Upper lobe of left lung (tissue), 6 donors: ENCODE results near the gene PPP2R2C. TPM values are rescaled to one million over a fixed set of nuclear protein-coding genes. Genes with fewer than 3 reads are reported as not detected.
A peak's percentile ranks its signal among the peaks of the same experiment; 100 is the strongest.

ENCODE experiments used
- ATAC-seq, 2 donors: fragments of 200-7000 bp; cut with Tn5 transposase; one replicate each; pipeline ENCODE4 v1.9.1; 2022; ENCODE audit warnings: mild to moderate bottlenecking in 2 of 2, moderate library complexity in 2 of 2; ENCODE audit not compliant: low FRiP score in 2 of 2
- DNase-seq, 2 donors: peaks; one replicate each; pipeline ENCODE4 v3.0.0-alpha.2; 2019 to 2020
- H3K27ac ChIP-seq, 4 donors: fragments of 200-600 bp; sonication (generic); one replicate each; pipeline ENCODE4 v1.5.1; 2016 to 2019
- H3K27me3 ChIP-seq, 4 donors: fragments of 200-600 bp; sonication (generic); one replicate each; pipeline ENCODE4 v1.5.1; 2017 to 2019
- H3K36me3 ChIP-seq, 4 donors: fragments of 200-600 bp; sonication (generic); one replicate each; pipeline ENCODE4 v1.5.1; 2016 to 2019
- H3K4me1 ChIP-seq, 4 donors: fragments of 200-600 bp; sonication (generic); one replicate each; pipeline ENCODE4 v1.5.1; 2018 to 2019
- H3K4me3 ChIP-seq, 4 donors: fragments of 200-600 bp; sonication (generic); one replicate each; pipeline ENCODE4 v1.5.1; 2017 to 2019; ENCODE audit warnings: mild to moderate bottlenecking in 2 of 4, moderate library complexity in 1 of 4
- H3K9me3 ChIP-seq, 4 donors: fragments of 200-600 bp; sonication (generic); one replicate each; pipeline ENCODE4 v1.5.1; 2018 to 2019
- CTCF ChIP-seq, 6 experiments: fragments of 450-650 bp in 4 of 6; fragments of 200-600 bp in 2 of 6; sonication (generic) in 2 of 6; IDR thresholded peaks; one replicate each; pipeline ENCODE4 v1.5.1; 2016 to 2019; ENCODE audit warnings: antibody characterized with exemption in 6 of 6
- EP300 ChIP-seq, 4 donors: sonication (generic); formaldehyde crosslinking; IDR thresholded peaks; one replicate each; pipeline ENCODE4 v1.5.1; 2017; ENCODE audit warnings: antibody characterized with exemption in 4 of 4, control low read depth in 2 of 4
- POLR2A ChIP-seq, 4 donors: fragments of 450-650 bp; IDR thresholded peaks; one replicate each; pipeline ENCODE4 v1.5.1; 2016 to 2017; ENCODE audit warnings: antibody characterized with exemption in 4 of 4, mild to moderate bottlenecking in 2 of 4
- POLR2AphosphoS5 ChIP-seq, 2 donors: sonication (generic); formaldehyde crosslinking; IDR thresholded peaks; one replicate each; pipeline ENCODE4 v1.5.1; 2017; ENCODE audit warnings: antibody characterized with exemption in 2 of 2
- whole genome bisulfite sequencing, 2 donors: methylation state at CpG; one replicate each; pipeline ENCODE4 v1.1.5; 2017 to 2018; 5-methylcytosine and 5-hydroxymethylcytosine counted together
- total RNA-seq, 6 donors: library from RNA; depleted of rRNA in 4 of 6; stranded (reverse); fragments of >200 nt in 4 of 6; gene quantifications; one replicate each; pipeline versions ENCODE4 v1.1.0 to v1.2.1, GENCODE V29; 2016 to 2021
- donor health status: DM: no; HTN: no; CAD: no; lungs with moderate emphysema.
- donor health status: DM: no; HTN: yes; CAD: no; lungs with severe emphysema.

PPP2R2C gene
- total RNA-seq, 6 donors from 2014 or later: 0.09 to 0.17 TPM; not detected in 4

- H3K27ac ChIP-seq: no peak overlapping the region
- 83 to 90% methylated on average over 7 of the region's 7 CpGs for WGBS, 2 donors
- no peaks in the 10 kb centered on the region for H3K4me1 ChIP-seq
- no peaks in the 10 kb centered on the region for H3K36me3 ChIP-seq
- TF ChIP-seq POLR2AphosphoS5 (IDR thresholded peaks at IDR 0.05) (no peak), CTCF (IDR thresholded peaks at IDR 0.05) (no peak), POLR2A (IDR thresholded peaks at IDR 0.05) (no peak), EP300 (IDR thresholded peaks at IDR 0.05) (no peak)
- no peak for ATAC-seq
- H3K9me3 ChIP-seq: no peaks in the 10 kb centered on the region
- DNase-seq: no peak
- H3K4me3 ChIP-seq: no peak overlapping the region
- no peaks in the 10 kb centered on the region for H3K27me3 ChIP-seq
These were observed 80.0 kb downstream of the PPP2R2C start for GRCh38 chr4:6392407-6392806.

GRCh38 chr4:6391852-6392188, 80.6 kb downstream of the PPP2R2C start:
- Histone ChIP-seq H3K27ac (no peak overlapping the region), H3K27me3 (no peaks in the 10 kb centered on the region), H3K36me3 (no peaks in the 10 kb centered on the region), H3K4me1 (no peaks in the 10 kb centered on the region), H3K4me3 (no peak overlapping the region), H3K9me3 (no peaks in the 10 kb centered on the region)
- no peak for DNase-seq
- WGBS, 2 donors: 73 to 76% methylated on average over 9 of the region's 9 CpGs
- no peak for TF ChIP-seq POLR2A (IDR thresholded peaks at IDR 0.05)
- TF ChIP-seq POLR2AphosphoS5 (IDR thresholded peaks at IDR 0.05): no peak
- TF ChIP-seq EP300 (IDR thresholded peaks at IDR 0.05): no peak
- TF ChIP-seq CTCF (IDR thresholded peaks at IDR 0.05): no peak
- ATAC-seq: no peak

GRCh38 chr4:6391186-6391851, 81.1 kb downstream of the PPP2R2C start:
- Histone ChIP-seq H3K27me3 (no peaks in the 10 kb centered on the region), H3K4me3 (no peak overlapping the region), H3K36me3 (no peaks in the 10 kb centered on the region), H3K4me1 (no peaks in the 10 kb centered on the region), H3K9me3 (no peaks in the 10 kb centered on the region), H3K27ac (no peak overlapping the region)
- TF ChIP-seq POLR2AphosphoS5 (IDR thresholded peaks at IDR 0.05) (no peak), CTCF (IDR thresholded peaks at IDR 0.05) (no peak)
- ATAC-seq (no peak), DNase-seq (no peak)
- 61 to 72% methylated on average over 15 of the region's 15 CpGs for WGBS, 2 donors

- WGBS, 2 donors: 23 to 25% methylated on average over 14 to 18 of the region's 18 CpGs
- H3K4me3 ChIP-seq: no peak overlapping the region
- no peaks in the 10 kb centered on the region for H3K27me3 ChIP-seq
- no peak for ATAC-seq
- DNase-seq: peak in 1 of 2 donors; percentile 81
- no peaks in the 10 kb centered on the region for H3K36me3 ChIP-seq
- no peak overlapping the region for H3K27ac ChIP-seq
- H3K4me1 ChIP-seq: no peaks in the 10 kb centered on the region
- H3K9me3 ChIP-seq: no peaks in the 10 kb centered on the region
- no peak for TF ChIP-seq EP300 (IDR thresholded peaks at IDR 0.05)
- no peak for TF ChIP-seq POLR2A (IDR thresholded peaks at IDR 0.05)
- no peak for TF ChIP-seq CTCF (IDR thresholded peaks at IDR 0.05)
- TF ChIP-seq POLR2AphosphoS5 (IDR thresholded peaks at IDR 0.05): no peak
These were observed 82.1 kb downstream of the PPP2R2C start for GRCh38 chr4:6390356-6390755.

GRCh38 chr4:6389142-6389825, 83.1 kb downstream of the PPP2R2C start:
- Histone ChIP-seq H3K4me1 (no peaks in the 10 kb centered on the region), H3K4me3 (no peak overlapping the region), H3K9me3 (no peaks in the 10 kb centered on the region), H3K27ac (no peak overlapping the region), H3K27me3 (no peaks in the 10 kb centered on the region), H3K36me3 (no peaks in the 10 kb centered on the region)
- 55 to 63% methylated on average over 14 to 19 of the region's 19 CpGs for WGBS, 2 donors
- no peak for DNase-seq
- ATAC-seq: no peak
- TF ChIP-seq POLR2A (IDR thresholded peaks at IDR 0.05): no peak
- TF ChIP-seq EP300 (IDR thresholded peaks at IDR 0.05): no peak
- TF ChIP-seq CTCF (IDR thresholded peaks at IDR 0.05): no peak
